ENCODE results near the gene EBF3. TPM values are rescaled to one million over a fixed set of nuclear protein-coding genes. Genes with fewer than 3 reads are reported as not detected.

Gene EBF3
- total RNA-seq, 1 donor from 2014 or later = not detected

- H3K27me3 Mint-ChIP-seq (ENCODE audit: low read depth) = no peaks in the 10 kb centered on the region
- TF ChIP-seq CTCF (IDR thresholded peaks at IDR 0.05) = no peak
- no peaks in the 10 kb centered on the region for H3K36me3 Mint-ChIP-seq (ENCODE audit: low read depth)
- no peaks in the 10 kb centered on the region for H3K9me3 Mint-ChIP-seq (ENCODE audit: low read depth)
- H3K27ac Mint-ChIP-seq (ENCODE audit: unreplicated experiment) = no peak overlapping the region
- no peak overlapping the region for H3K4me3 Mint-ChIP-seq (ENCODE audit: unreplicated experiment)
- DNase-seq (ENCODE audit: low spot score) = no peak
- no peaks in the 10 kb centered on the region for H3K4me1 Mint-ChIP-seq (ENCODE audit: low read depth)
These were observed 127.8 kb downstream of the EBF3 start for GRCh38 chr10:129836253-129836652.

GRCh38 chr10:129833994-129834739 lies 129.9 kb downstream of the EBF3 start:
- Mint-ChIP-seq H3K27me3 (ENCODE audit: low read depth) (no peaks in the 10 kb centered on the region), H3K27ac (ENCODE audit: unreplicated experiment) (no peak overlapping the region), H3K4me1 (ENCODE audit: low read depth) (peaks cover 4% of the 10 kb centered on the region), H3K36me3 (ENCODE audit: low read depth) (no peaks in the 10 kb centered on the region), H3K4me3 (ENCODE audit: unreplicated experiment) (no peak overlapping the region), H3K9me3 (ENCODE audit: low read depth) (no peaks in the 10 kb centered on the region)
- TF ChIP-seq CTCF (IDR thresholded peaks at IDR 0.05) = no peak
- no peak for DNase-seq (ENCODE audit: low spot score)

- DNase-seq (ENCODE audit: low spot score) = no peak
- Mint-ChIP-seq H3K27ac (ENCODE audit: unreplicated experiment) (no peak overlapping the region), H3K27me3 (ENCODE audit: low read depth) (no peaks in the 10 kb centered on the region), H3K4me1 (ENCODE audit: low read depth) (peaks cover 4% of the 10 kb centered on the region), H3K4me3 (ENCODE audit: unreplicated experiment) (no peak overlapping the region), H3K36me3 (ENCODE audit: low read depth) (no peaks in the 10 kb centered on the region), H3K9me3 (ENCODE audit: low read depth) (peaks cover 5% of the 10 kb centered on the region)
- TF ChIP-seq CTCF (IDR thresholded peaks at IDR 0.05) = no peak
These were observed 130.6 kb downstream of the EBF3 start for GRCh38 chr10:129833468-129833950.

GRCh38 chr10:129832573-129833467 lies 131.3 kb downstream of the EBF3 start:
- Mint-ChIP-seq H3K9me3 (ENCODE audit: low read depth) (peaks cover 5% of the 10 kb centered on the region), H3K4me3 (ENCODE audit: unreplicated experiment) (no peak overlapping the region), H3K4me1 (ENCODE audit: low read depth) (peaks cover 4% of the 10 kb centered on the region), H3K36me3 (ENCODE audit: low read depth) (no peaks in the 10 kb centered on the region), H3K27me3 (ENCODE audit: low read depth) (no peaks in the 10 kb centered on the region), H3K27ac (ENCODE audit: unreplicated experiment) (no peak overlapping the region)
- TF ChIP-seq CTCF (IDR thresholded peaks at IDR 0.05) = no peak
- DNase-seq (ENCODE audit: low spot score) = no peak

- Mint-ChIP-seq H3K36me3 (ENCODE audit: low read depth) (no peaks in the 10 kb centered on the region), H3K4me1 (ENCODE audit: low read depth) (peaks cover 4% of the 10 kb centered on the region), H3K9me3 (ENCODE audit: low read depth) (peaks cover 8% of the 10 kb centered on the region), H3K27ac (ENCODE audit: unreplicated experiment) (no peak overlapping the region), H3K27me3 (ENCODE audit: low read depth) (no peaks in the 10 kb centered on the region), H3K4me3 (ENCODE audit: unreplicated experiment) (no peak overlapping the region)
- DNase-seq (ENCODE audit: low spot score) = no peak
- TF ChIP-seq CTCF (IDR thresholded peaks at IDR 0.05) = no peak
These were observed 132.9 kb downstream of the EBF3 start for GRCh38 chr10:129831150-129831549.

All from chondrocyte (in vitro differentiated cells).